GM03348 (cell line): Measurements from ENCODE around the gene HS3ST3B1.
A peak's percentile ranks its signal among the peaks of the same experiment; 100 is the strongest.

Source experiments
- DNase-seq: peaks from one replicate; pipeline ENCODE4 v3.0.0; 2012; ENCODE audit warnings: low spot score

Gene HS3ST3B1

DNA sequence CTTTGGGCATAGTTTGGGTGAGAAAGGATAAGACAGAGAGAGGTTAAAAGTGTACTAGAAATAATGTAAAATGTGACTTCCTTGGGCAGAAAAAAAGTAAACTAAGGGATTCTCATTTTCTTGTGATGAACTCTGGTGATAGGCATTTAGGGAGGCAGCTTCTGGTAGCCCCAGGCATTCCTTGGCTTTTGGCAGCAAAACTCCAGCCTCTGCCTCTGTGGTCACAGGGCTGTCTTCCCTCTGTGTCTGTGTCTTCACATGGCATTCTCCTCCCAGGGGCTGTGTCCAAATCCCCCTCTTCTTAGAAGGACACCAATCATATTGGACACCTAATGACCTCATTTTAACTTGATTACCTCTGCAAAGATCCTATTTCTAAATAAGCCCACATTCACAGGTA, 54.7 kb downstream of the HS3ST3B1 start:
- no peak for DNase-seq

DNA sequence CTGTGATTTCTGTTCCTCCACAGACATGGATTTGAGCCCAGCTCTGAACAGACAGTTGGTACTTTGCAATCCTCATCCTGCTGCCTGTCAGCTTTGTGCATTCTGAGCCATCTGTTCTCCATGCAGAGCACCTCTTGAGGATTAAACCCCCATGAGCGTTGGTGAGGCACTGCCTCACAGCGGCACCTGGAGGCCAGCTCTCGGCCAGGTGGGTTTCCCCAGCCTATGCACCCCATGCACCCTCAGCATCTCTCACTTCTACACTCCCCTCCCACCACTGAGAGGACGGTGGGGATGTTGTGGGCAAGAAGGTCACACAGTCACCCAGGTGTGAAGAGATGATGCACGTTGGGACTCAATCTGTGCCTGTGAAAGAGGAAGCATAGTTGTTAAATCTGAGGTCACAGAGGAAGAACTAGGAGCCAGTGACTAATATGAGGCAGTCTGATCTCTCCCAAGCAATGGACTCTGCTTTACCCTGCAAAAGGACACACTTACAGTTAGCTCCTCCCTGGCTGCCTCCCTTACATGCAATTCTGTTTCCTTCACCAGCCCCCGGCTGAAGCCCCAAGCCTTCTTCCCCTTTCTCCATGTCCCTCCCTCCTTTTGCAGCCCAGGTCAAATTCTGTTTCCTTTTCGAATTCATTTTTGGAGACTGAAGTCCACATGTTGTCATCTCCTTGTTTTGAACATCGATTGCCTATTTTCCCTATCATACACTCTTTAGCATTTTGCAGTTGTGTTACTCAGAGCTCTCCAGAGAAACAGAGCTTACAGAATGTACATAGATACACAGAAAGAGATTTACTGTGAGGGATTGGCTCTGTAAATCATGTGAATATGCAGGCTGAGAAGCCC, 58.5 kb downstream of the HS3ST3B1 start:
- no peak for DNase-seq

DNA sequence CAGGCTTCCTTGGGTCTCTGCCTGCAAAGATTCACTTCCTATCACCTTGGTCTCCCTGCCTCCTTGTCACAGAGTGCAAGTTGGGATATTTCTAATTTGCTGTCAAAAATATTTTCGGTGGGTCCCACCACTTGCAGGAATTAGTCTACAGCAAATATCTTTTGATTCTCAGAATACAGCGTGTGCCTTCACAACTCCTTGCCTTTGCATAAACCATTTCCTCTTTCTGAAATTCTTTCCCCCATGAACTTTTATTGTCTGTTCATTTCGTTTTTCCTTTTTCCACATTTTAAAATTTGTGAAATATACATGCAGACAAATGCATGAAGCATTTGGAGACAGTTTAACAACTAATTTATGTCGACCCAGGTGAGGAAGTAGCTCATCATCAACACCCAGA, 60.0 kb downstream of the HS3ST3B1 start:
- no peak for DNase-seq

DNA sequence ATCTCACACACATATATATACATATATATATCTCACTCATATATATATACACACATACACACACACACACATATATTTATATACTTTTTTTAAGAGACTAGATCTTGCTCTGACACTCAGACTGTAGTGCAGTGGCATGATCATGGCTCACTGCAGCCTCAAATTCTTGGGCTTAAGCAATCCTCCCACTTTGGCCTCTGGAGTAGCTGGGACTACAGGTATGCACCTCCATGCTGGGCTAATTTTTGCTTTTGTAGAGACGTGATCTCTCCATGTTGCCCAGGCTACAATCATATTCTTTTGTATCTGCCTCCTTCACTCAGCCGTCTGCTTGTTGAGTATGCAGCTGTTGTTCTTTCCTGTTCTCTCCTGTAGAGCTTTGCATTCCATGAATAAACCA, 60.6 kb downstream of the HS3ST3B1 start:
- DNase-seq, result no peak

DNA sequence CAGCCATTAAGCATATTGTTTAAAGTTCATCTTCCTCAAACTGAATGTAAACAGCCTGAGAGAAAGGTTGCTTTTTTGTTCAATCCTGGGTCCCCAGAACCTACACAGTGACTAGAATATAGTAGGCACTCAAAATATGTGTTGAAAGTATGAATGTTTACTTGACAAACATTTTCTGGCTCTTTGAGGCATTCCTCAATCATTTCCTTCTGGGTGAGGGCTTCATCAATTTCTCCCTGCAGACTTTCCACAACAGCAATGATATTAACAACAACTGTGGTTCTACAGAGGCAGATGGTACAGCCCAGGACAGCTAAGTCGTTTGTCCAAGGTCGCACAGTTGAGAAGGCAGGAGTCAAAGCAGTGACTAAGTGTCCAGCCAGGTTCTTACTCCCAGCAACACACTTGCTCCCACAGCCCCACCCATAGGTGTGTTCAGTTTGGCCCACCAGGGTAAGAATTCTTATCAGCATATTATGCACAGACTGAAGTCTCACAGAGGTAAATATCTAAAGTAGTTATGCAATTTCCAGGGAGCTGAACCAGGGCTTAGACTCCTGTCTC, 61.1 kb downstream of the HS3ST3B1 start:
- DNase-seq, result no peak

DNA sequence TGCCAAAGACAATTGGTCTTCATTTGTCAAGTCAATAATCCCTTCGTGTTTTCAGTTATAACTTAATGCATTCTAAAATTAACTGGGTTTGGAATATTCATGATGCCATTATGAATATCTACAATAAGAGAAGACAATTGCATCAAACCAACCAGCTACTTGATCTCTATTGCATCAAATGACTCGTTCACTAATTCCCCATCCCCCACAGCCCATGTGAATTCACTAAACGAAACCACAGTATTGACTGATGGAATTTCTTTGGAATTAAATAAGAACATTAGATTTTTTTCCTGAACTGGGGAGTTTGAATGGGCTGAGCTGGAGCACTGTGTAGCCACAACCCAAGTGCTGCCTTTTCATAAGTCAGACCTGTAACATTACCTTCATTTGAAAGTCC, 65.3 kb downstream of the HS3ST3B1 start:
- DNase-seq, result no peak

DNA sequence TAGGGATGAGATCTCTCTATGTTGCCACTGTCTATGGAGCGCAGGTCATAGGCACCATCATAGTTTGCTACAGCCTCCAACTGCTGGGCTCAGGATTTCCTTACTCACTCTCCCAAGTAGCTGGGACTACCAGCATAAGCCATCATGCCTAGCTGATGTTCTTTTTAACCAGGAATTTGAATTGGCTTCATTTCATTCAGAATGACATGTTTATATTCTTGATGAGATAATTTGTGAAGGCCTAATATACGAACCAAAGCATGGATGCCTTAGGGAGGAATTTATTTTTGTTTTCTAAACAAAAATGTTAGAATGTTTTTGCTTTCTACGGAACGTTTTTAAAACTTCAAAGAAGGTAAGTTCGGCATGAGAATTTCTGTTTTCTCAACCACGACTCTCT, 71.6 kb downstream of the HS3ST3B1 start:
- no peak for DNase-seq

DNA sequence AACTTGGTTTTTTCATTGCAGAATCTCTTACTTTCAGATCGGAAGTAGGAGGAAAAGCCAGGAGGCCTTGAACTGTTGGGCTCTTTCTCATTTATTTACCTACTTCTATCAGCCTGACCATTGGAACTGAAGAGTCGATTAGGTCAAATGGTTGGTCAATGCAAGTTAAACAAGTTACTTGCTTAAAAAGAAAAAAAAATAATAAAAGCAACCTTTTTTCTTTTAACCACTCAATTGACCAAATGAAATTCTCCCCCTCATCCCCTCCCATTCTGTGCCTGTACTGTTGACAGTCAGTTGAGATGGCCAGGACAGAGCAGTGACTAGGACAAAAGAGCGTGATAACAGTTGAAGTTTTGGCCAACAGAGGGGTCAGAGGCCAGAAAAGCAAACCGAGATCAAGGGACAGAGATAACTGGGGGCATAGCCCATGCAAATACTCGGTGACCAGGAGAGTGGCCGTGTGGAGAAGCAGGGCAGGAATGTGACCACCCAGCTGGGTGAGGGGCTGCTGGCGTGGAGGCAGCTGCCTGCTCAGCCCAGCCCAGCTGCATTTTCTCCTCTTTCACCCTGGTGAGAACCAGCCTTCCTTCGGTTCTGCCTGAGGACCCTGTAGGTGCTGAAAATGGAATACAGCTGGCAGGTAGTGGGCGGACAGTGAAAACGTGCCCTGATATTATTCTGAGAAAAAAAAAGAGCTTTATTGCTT, 72.2 kb downstream of the HS3ST3B1 start:
- no peak for DNase-seq

DNA sequence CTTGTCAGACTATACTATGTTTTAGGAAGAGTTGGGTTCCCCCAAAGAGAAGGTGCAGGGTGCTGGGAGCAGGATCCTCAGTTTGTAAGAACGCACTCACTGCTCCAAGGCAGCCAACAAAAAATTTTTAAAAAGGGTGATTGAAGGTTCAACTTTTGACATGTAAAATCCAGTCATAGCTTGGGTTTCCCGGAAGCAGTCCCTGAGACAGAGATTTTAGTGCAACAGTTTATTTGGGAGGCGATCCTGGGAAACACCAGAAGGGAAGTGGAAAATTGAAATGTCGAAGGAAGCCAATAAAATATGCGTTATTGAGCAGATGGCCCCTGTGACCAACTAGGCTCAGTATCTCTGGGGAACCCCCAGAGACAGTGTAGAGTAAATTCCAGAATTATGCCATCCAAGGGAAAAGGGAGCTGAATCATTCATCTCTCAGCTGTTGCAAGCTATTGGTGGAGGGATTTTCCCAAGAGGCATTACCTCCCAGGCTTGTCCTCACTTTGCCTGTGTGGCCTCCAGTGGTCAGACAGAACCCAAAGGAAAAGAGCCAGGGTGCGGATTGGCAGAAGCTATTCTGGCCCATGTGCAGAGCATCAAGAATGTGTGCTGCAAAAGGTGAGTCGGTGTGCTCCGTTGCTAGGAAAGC, 72.9 kb downstream of the HS3ST3B1 start:
- peak; percentile 34 for DNase-seq

DNA sequence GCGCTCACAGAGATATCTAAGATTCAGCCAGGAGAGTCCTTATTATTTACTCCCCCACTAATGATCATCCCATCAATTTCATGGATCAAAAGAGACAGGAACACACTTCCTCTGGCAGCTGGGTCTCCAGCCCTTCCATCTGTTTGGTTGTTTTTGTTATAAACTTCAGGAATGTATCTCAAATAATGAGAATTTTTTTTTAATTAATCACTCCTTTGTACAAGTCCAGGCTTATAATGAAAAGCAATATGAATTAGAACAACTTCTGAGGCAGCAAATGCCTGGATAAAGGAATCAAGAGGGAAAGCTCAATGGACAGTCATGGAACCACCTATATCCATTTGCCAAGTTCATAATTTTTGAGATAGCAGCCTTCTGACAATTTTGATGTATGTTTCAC, 73.4 kb downstream of the HS3ST3B1 start:
- no peak for DNase-seq

DNA sequence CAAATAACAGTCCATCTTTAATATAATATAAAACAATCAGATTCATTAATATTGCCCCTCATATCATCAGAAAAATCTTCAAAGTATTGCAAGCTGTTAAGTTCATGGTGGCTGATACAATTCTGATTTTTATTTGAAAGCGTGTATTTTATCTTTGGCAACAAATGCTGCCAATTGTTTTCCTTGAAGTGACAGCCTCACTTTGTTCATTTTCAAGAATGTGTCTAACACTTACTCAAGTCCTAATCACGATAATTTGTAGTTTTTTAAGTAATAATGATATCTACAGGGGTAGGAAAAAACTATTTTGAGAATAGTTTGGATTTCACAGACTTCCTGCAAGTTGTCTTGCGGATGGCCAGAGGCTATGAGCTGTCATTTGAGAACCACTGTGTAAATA, 75.8 kb downstream of the HS3ST3B1 start:
- no peak for DNase-seq

DNA sequence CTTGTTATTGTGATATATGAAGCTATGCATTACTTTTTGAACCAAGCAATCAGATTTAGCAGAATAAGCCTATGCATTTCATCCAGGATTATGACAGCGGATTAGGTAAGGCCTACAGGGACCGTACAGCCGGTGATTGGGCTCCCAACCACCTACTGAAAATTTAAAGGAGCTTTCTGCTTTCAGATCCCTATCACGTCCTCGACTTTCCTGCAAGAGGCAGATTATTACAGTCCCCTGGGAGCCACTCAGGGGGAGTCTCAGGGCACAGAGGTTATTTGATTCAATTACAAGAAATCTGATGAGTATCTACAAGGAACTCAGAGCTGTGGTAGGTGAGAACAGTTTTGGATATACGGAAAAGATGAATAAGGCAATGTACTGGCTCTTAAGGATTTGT, 80.7 kb downstream of the HS3ST3B1 start:
- no peak for DNase-seq

DNA sequence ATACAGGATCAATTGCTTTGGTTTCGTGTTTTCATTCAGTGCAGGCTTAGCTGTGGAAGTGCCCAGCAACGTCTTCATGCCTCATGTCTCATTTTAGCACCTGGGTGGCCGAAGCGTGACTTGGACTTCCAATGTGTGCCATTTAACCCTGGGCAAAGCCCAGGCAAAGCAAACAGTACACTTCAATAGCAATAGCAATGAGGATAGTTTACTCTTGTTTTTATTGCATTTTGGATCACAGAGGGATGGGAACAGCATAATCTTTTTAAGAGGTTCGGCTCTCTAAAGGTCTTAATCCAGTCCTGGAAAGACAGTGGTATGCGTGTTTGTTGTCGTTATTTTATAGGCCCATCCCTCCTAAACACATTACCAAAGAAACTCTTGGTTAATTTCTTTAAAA, 86.2 kb downstream of the HS3ST3B1 start:
- DNase-seq, result no peak

DNA sequence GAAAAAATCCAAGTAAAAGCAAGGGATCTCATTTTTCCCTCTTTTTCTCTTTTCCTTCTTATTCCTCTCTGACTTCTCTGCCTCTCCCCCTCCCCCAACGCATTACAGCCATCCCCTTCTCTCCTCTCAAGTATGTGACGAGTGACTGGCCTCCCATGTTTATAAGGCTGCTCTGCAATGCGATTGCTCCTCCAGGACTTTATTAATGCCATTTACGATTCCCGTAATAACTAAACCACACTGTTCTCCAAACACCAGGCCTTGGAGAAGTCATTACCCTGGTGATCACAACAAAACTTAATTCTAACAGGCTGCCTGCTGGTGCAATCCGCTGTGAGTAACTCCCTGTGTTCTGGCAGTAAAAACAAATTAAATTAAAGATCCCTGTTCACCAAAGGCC, 88.8 kb downstream of the HS3ST3B1 start:
- no peak for DNase-seq

DNA sequence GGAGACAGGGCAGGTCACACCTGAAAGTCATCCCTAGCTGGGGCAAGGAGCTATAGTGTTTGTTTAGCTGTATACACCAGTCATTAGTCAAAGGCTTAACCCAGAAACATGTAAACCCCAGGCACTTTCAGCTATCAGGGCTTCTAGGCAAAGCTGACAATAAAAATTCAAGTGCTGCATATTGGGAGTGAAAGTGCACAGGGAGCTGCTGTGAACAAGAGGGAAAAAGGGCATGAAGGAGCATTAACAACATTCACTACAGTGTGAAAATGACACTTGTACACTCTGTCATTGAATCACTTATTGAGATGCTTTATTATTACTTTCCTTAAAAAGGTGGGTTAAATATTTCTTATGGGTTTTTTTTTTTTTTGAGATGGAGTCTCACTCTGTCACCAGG, 92.8 kb downstream of the HS3ST3B1 start:
- no peak for DNase-seq

DNA sequence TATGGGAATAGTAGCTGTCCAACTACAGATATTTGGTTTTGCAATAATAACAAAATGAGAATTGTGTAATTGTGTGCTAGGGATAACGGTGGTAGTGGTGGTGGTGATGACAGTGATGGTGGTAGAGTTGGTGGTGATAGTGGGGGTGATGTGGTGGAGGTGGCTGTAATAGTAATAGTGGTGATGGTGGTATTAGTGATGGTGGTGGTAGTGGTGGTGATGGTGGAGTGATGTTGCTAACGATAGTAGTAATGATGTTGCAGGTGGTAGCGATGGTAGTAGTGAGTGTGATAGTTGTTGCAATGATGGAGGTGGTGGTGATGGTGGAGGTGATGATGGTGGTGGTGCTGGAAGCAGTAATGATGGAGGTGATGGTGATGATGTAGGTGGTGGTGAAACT, 94.4 kb downstream of the HS3ST3B1 start:
- no peak for DNase-seq

DNA sequence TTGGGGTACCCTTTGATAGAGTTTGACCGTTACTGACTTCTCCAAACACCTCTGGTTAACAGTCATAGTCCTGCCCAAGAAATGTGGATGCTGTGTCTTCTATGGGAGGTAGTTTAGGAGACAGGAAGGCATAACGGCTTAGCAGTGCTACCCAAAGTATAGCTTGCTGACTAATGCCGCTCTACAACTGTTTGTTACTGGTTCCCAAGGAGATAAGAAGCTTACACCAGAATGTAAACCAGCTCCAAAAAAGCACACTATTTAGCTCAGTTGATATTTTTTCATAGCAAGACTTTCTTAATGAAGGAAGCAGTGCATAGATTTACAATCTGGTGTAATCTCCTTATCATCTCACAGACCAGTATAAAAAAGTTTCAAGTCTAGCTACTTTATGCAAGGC, 95.7 kb downstream of the HS3ST3B1 start:
- DNase-seq, result peak; percentile 11

DNA sequence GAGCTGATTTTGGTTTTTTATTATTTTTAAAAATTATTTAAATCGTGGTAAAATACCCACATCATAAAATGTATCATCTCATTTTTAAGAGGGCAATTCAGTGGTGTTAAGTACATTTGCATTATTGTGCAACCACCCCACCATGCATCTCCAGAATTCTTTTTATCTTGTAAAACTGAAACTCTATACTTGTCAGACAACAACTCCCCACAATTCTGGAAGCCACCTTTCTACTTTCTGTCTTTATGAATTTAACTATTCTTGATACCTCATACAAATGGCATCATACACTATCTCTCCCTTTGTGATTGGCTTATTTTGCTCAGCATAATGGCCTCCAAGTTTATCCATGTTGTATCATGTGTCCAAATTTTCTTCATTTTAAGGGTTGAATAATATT, 97.9 kb downstream of the HS3ST3B1 start:
- no peak for DNase-seq
